Esophagus squamous epithelium (tissue), 4 donors: ENCODE data around the gene MGAT1.

Source experiments
- CTCF ChIP-seq, 6 experiments: fragments of 450-650 bp in 4 of 6; fragments of 200-600 bp in 2 of 6; sonication (generic) in 2 of 6; IDR thresholded peaks; one replicate each; pipeline ENCODE4 v1.5.1; 2016 to 2019; ENCODE audit warnings: antibody characterized with exemption in 6 of 6, mild to moderate bottlenecking in 4 of 6, moderate library complexity in 4 of 6
- POLR2A ChIP-seq, 4 donors: fragments of 450-650 bp; IDR thresholded peaks; one replicate each; pipeline ENCODE4 v1.6.1; 2017; ENCODE audit warnings: antibody characterized with exemption in 4 of 4, mild to moderate bottlenecking in 4 of 4, moderate library complexity in 3 of 4

DNA sequence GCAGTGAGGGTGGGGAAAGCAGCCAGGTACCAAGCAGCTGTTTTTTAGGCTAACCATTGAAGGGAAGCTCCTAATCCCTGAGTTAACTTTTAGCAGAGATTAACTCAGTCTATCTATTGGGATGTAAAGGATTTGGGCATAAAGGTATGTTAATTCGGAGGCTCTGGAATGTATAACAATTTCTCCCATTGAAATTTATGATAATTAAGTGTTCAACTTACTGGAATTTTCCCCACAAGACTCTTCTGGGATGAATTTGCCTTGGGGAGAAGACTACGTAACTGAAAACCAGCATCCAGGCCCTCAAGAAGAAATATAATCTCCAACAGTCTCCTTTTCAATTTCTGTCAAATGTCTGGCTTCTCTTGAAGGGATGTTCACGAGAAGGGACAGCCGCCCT lies 34.9 kb upstream of the MGAT1 start:
- TF ChIP-seq CTCF (IDR thresholded peaks at IDR 0.05) (no peak), POLR2A (IDR thresholded peaks at IDR 0.05) (no peak)
